HepG2 (cell line): Measurements from ENCODE around the gene PLEKHA5. TPM values are rescaled to one million over a fixed set of nuclear protein-coding genes. Genes with fewer than 3 reads are reported as not detected.

ENCODE experiments used
- ATAC-seq: fragments of 200-7000 bp; cut with Tn5 transposase; 3 replicates; pipeline ENCODE4 v1.9.1; 2020; ENCODE audit warnings: mild to moderate bottlenecking, moderate library complexity
- BruUV-seq: library from RNA; stranded (reverse); fragments of 400-500 nt; replicated peaks from 2 replicates; lab custom pipeline; 2021; lab: Mats Ljungman, UMichigan
- CTCF ChIA-PET: fragments of 300-600 bp; formaldehyde crosslinking; extraction: SDS; loops from one replicate; lab custom pipeline; 2021; ENCODE audit warnings: low total read pairs, inconsistent platforms, low intra/inter-chr PET ratio; lab: Yijun Ruan, JAX
- POLR2A ChIA-PET: fragments of 350-600 bp; sonication (Branson Sonifier 250); formaldehyde crosslinking; loops from one replicate; lab custom pipeline; 2020; ENCODE audit warnings: antibody characterized with exemption, inconsistent platforms; lab: Yijun Ruan, JAX
- DNase-seq: peaks from one replicate; pipeline ENCODE4 v3.0.0-alpha.2; 2015; ENCODE audit warnings: low spot score
- FAIRE-seq: peaks from 3 replicates; lab custom pipeline; 2011; peaks lifted over from hg19 to GRCh38; lab: Jason Lieb, UNC
- H2AFZ ChIP-seq: one replicate; pipeline ENCODE4 v1.6.1; 2011; ENCODE audit warnings: low read length, inconsistent platforms
- H3K27ac ChIP-seq: fragments of 300-600 bp; 3 replicates; pipeline ENCODE4 v1.8.0; 2011; ENCODE audit warnings: mixed run types, mild to moderate bottlenecking, mixed read lengths, low read length, inconsistent platforms; ENCODE audit not compliant: insufficient read depth; ENCODE audit errors: extremely low read length
- H3K27me3 ChIP-seq, 2 experiments: fragments of 200-600 bp in 1 of 2; 2 replicates in 1 of 2; 3 replicates in 1 of 2; pipeline versions ENCODE4 v1.6.0 to v1.8.0; 2011; ENCODE audit warnings: low read length in 2 of 2, mild to moderate bottlenecking in 2 of 2, moderate library complexity in 2 of 2, inconsistent platforms in 1 of 2; ENCODE audit not compliant: insufficient read depth in 2 of 2, control insufficient read depth in 1 of 2
- H3K36me3 ChIP-seq, 2 experiments: fragments of 200-600 bp in 1 of 2; replicated peaks in 1 of 2; 2 replicates in 1 of 2; 3 replicates in 1 of 2; pipeline versions ENCODE4 v1.5.1 to v1.8.0; 2011; ENCODE audit warnings: low read length in 2 of 2, inconsistent platforms in 1 of 2; ENCODE audit not compliant: insufficient read depth in 2 of 2, control insufficient read depth in 1 of 2
- H3K4me1 ChIP-seq: 2 replicates; pipeline ENCODE4 v1.5.1; 2012; ENCODE audit warnings: low read length, inconsistent platforms; ENCODE audit not compliant: insufficient read depth
- H3K4me2 ChIP-seq: 2 replicates; pipeline ENCODE4 v1.6.0; 2011; ENCODE audit warnings: low read depth, low read length, inconsistent platforms
- H3K4me3 ChIP-seq, 3 experiments: fragments of 200-600 bp in 1 of 3; sonication (generic), shearing (Covaris generic) in 1 of 3; replicated peaks in 1 of 3; 2 replicates each; pipeline ENCODE4 v1.5.1; 2011 to 2016; ENCODE audit warnings: low read length in 3 of 3, inconsistent platforms in 2 of 3, low read depth in 2 of 3, mild to moderate bottlenecking in 2 of 3, control low read depth in 1 of 3, mixed read lengths in 1 of 3; ENCODE audit not compliant: insufficient read depth in 1 of 3
- H3K79me2 ChIP-seq: one replicate; pipeline ENCODE4 v1.6.1; 2011; ENCODE audit warnings: low read length, inconsistent platforms; ENCODE audit not compliant: insufficient read depth
- H3K9ac ChIP-seq: 2 replicates; pipeline ENCODE4 v1.6.0; 2011; ENCODE audit warnings: mild to moderate bottlenecking, low read depth, low read length, inconsistent platforms; ENCODE audit not compliant: insufficient read depth
- H3K9me3 ChIP-seq: 2 replicates; pipeline ENCODE4 v1.5.1; 2012; ENCODE audit warnings: mild to moderate bottlenecking, low read length
- H4K20me1 ChIP-seq: 2 replicates; pipeline ENCODE4 v1.6.0; 2011; ENCODE audit warnings: inconsistent platforms, mild to moderate bottlenecking, low read length, moderate library complexity; ENCODE audit not compliant: insufficient read depth
- DNMT1 ChIP-seq: sonication (generic); formaldehyde crosslinking; IDR thresholded peaks from 2 replicates; pipeline ENCODE4 v1.5.1; 2020; ENCODE audit warnings: mild to moderate bottlenecking, missing genetic modification reagents
- EEA1 ChIP-seq: sonication (generic); formaldehyde crosslinking; IDR thresholded peaks from 2 replicates; pipeline ENCODE4 v1.5.1; 2020; ENCODE audit warnings: mild to moderate bottlenecking, missing genetic modification reagents, borderline replicate concordance
- FOSL2 ChIP-seq: sonication (generic); formaldehyde crosslinking; IDR thresholded peaks from 2 replicates; pipeline ENCODE4 v1.4.0; 2020; ENCODE audit warnings: missing genetic modification reagents
- FOXM1 ChIP-seq: sonication (generic); formaldehyde crosslinking; IDR thresholded peaks from 2 replicates; pipeline ENCODE4 v1.5.0; 2020; ENCODE audit warnings: missing genetic modification reagents
- HHEX ChIP-seq: IDR thresholded peaks from 2 replicates; pipeline ENCODE4 v1.6.1; 2016; ENCODE audit warnings: control low read depth
- HOXA3 ChIP-seq: sonication (generic); formaldehyde crosslinking; IDR thresholded peaks from 2 replicates; pipeline ENCODE4 v1.5.0; 2020; ENCODE audit warnings: missing genetic modification reagents
- REST ChIP-seq, 2 experiments: IDR thresholded peaks; 2 replicates each; pipeline ENCODE4 v1.6.1; 2011 to 2012; ENCODE audit warnings: low read length in 2 of 2, borderline replicate concordance in 1 of 2, low read depth in 1 of 2, mild to moderate bottlenecking in 1 of 2, moderate library complexity in 1 of 2
- TAF15 ChIP-seq: fragments of 200-400 bp; formaldehyde crosslinking; IDR thresholded peaks from one replicate; pipeline ENCODE4 v1.6.1; 2018; ENCODE audit warnings: mild to moderate bottlenecking, low read depth, low read length; ENCODE audit not compliant: poor library complexity, severe bottlenecking
- ZNF10 ChIP-seq: sonication (generic); formaldehyde crosslinking; IDR thresholded peaks from 2 replicates; pipeline ENCODE4 v1.4.0; 2020; ENCODE audit warnings: mild to moderate bottlenecking, low read depth, missing genetic modification reagents, borderline replicate concordance
- ZNF660 ChIP-seq: sonication (generic); formaldehyde crosslinking; IDR thresholded peaks from 2 replicates; pipeline ENCODE4 v1.5.1; 2020; ENCODE audit warnings: mild to moderate bottlenecking, low read depth, missing genetic modification reagents, borderline replicate concordance
- ZNF772 ChIP-seq: sonication (generic); formaldehyde crosslinking; IDR thresholded peaks from 2 replicates; pipeline ENCODE4 v1.5.0; 2020; ENCODE audit warnings: mild to moderate bottlenecking, missing genetic modification reagents
- WGBS: methylation state at CpG from one replicate; pipeline ENCODE4 v1.1.6; 2017; ENCODE audit warnings: low lambda C conversion rate; 5-methylcytosine and 5-hydroxymethylcytosine counted together
- in situ Hi-C: cut with HindIII; loops from 2 replicates; pipeline ENCODE4 v1.10.0; 2017; ENCODE audit warnings: low pct_unique_long_range_greater_than_20kb; ENCODE audit not compliant: extremely low pct_ligation_motif_present
- intact Hi-C: fragments of 100-400 bp; cut with micrococcal nuclease; formaldehyde crosslinking; loops from one replicate; pipeline ENCODE4 v1.10.0; 2022; ENCODE audit not compliant: unreplicated experiment
- polyA plus RNA-seq, 8 experiments: library from polyadenylated mRNA; depleted of rRNA in 3 of 8; stranded (reverse) in 7 of 8; unstranded in 1 of 8; fragments of >200 nt; fragmentation: Illumina TruSeq in 4 of 8; extraction: Trizol in 4 of 8; gene quantifications; 2 replicates each; pipeline versions ENCODE4 v1.2.1 to v1.2.3, GENCODE V29; 2011 to 2016; ENCODE audit warnings: low read depth in 4 of 8, missing spikeins in 1 of 8, mixed read lengths in 1 of 8; ENCODE audit not compliant: insufficient read depth in 1 of 8
- total RNA-seq, 5 experiments: library from RNA; depleted of rRNA; stranded (reverse); fragments of >200 nt; fragmentation: Illumina TruSeq; extraction: Trizol; gene quantifications; 2 replicates each; pipeline ENCODE4 v1.2.3, GENCODE V29; 2016; ENCODE audit warnings: low read depth in 1 of 5
- TF ChIP-seq, protein P1 (sequence below): IDR thresholded peaks from 2 replicates; pipeline ENCODE4 v1.6.1; 2012; ENCODE audit warnings: inconsistent platforms
- TF ChIP-seq, protein P2 (sequence below): sonication (generic); formaldehyde crosslinking; conservative IDR thresholded peaks from 2 replicates; pipeline ENCODE4 v1.4.0; 2020; ENCODE audit warnings: mild to moderate bottlenecking, missing genetic modification reagents, moderate library complexity
- TF ChIP-seq, protein P3 (sequence below): sonication (generic); formaldehyde crosslinking; IDR thresholded peaks from 2 replicates; pipeline ENCODE4 v1.4.0; 2020; ENCODE audit warnings: low read depth, missing genetic modification reagents

PLEKHA5 gene
- total and polyA plus RNA-seq, 2 of the 13 experiments (the other 11 are each of a cell fraction or from before 2014, with no cell fraction given): 4.2 to 15.4 TPM

GRCh38 chr12:19303496-19303895, 174.0 kb downstream of the PLEKHA5 start:
- Histone ChIP-seq H3K27me3 (no peaks in the 10 kb centered on the region), H4K20me1 (no peaks in the 10 kb centered on the region), H3K36me3 (peaks cover 0 to 3% of the 10 kb centered on the region in 2 experiments; a peak in 1 of 5 replicates), H3K27ac (no peak overlapping the region), H3K9me3 (no peaks in the 10 kb centered on the region), H3K4me2 (no peak overlapping the region), H3K4me3 (no peak overlapping the region), H2AFZ (no peak overlapping the region), H3K4me1 (no peaks in the 10 kb centered on the region), H3K79me2 (no peaks in the 10 kb centered on the region), H3K9ac (no peak overlapping the region)
- intact Hi-C loops (no loop called here), in situ Hi-C loops (loop anchor here (25.0 kb wide), 1 partner anchor 441 kb away; no protein-coding TSS in a partner anchor)
- FAIRE-seq: no peak
- DNase-seq: no peak
- ChIA-PET POLR2A (no interaction called here), CTCF (no interaction called here)
- no TSS peak for BruUV-seq
- 92% methylated on average over 3 of the region's 3 CpGs for WGBS
- no peak for ATAC-seq
- TF ChIP-seq FOXM1: no peak
- no peak for TF ChIP-seq ZNF772
- TF ChIP-seq ZNF660 (CRISPR knock-in tag): no peak
- no peak for TF ChIP-seq HHEX (CRISPR knock-in tag)
- TF ChIP-seq REST (IDR thresholded peaks at IDR 0.05; ENCODE audit: borderline replicate concordance in 1 of 2, low read depth in 1 of 2, low read length in 2 of 2): no peak
- TF ChIP-seq, protein P1, sequence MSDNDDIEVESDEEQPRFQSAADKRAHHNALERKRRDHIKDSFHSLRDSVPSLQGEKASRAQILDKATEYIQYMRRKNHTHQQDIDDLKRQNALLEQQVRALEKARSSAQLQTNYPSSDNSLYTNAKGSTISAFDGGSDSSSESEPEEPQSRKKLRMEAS: no peak
- TF ChIP-seq, protein P2, sequence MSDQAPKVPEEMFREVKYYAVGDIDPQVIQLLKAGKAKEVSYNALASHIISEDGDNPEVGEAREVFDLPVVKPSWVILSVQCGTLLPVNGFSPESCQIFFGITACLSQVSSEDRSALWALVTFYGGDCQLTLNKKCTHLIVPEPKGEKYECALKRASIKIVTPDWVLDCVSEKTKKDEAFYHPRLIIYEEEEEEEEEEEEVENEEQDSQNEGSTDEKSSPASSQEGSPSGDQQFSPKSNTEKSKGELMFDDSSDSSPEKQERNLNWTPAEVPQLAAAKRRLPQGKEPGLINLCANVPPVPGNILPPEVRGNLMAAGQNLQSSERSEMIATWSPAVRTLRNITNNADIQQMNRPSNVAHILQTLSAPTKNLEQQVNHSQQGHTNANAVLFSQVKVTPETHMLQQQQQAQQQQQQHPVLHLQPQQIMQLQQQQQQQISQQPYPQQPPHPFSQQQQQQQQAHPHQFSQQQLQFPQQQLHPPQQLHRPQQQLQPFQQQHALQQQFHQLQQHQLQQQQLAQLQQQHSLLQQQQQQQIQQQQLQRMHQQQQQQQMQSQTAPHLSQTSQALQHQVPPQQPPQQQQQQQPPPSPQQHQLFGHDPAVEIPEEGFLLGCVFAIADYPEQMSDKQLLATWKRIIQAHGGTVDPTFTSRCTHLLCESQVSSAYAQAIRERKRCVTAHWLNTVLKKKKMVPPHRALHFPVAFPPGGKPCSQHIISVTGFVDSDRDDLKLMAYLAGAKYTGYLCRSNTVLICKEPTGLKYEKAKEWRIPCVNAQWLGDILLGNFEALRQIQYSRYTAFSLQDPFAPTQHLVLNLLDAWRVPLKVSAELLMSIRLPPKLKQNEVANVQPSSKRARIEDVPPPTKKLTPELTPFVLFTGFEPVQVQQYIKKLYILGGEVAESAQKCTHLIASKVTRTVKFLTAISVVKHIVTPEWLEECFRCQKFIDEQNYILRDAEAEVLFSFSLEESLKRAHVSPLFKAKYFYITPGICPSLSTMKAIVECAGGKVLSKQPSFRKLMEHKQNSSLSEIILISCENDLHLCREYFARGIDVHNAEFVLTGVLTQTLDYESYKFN (CRISPR knock-in tag): no peak
- no peak for TF ChIP-seq FOSL2 (CRISPR knock-in tag)
- TF ChIP-seq HOXA3 (CRISPR knock-in tag): no peak
- TF ChIP-seq DNMT1 (CRISPR knock-in tag): no peak
- TF ChIP-seq, protein P3, sequence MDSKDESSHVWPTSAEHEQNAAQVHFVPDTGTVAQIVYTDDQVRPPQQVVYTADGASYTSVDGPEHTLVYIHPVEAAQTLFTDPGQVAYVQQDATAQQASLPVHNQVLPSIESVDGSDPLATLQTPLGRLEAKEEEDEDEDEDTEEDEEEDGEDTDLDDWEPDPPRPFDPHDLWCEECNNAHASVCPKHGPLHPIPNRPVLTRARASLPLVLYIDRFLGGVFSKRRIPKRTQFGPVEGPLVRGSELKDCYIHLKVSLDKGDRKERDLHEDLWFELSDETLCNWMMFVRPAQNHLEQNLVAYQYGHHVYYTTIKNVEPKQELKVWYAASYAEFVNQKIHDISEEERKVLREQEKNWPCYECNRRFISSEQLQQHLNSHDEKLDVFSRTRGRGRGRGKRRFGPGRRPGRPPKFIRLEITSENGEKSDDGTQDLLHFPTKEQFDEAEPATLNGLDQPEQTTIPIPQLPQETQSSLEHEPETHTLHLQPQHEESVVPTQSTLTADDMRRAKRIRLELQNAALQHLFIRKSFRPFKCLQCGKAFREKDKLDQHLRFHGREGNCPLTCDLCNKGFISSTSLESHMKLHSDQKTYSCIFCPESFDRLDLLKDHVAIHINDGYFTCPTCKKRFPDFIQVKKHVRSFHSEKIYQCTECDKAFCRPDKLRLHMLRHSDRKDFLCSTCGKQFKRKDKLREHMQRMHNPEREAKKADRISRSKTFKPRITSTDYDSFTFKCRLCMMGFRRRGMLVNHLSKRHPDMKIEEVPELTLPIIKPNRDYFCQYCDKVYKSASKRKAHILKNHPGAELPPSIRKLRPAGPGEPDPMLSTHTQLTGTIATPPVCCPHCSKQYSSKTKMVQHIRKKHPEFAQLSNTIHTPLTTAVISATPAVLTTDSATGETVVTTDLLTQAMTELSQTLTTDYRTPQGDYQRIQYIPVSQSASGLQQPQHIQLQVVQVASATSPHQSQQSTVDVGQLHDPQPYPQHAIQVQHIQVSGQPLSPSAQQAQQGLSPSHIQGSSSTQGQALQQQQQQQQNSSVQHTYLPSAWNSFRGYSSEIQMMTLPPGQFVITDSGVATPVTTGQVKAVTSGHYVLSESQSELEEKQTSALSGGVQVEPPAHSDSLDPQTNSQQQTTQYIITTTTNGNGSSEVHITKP (CRISPR knock-in tag): no peak
- TF ChIP-seq ZNF10: no peak
- TF ChIP-seq TAF15: no peak
- no peak for TF ChIP-seq EEA1 (CRISPR knock-in tag)
